ENCODE results near the gene GALT.

Gene GALT

DNA sequence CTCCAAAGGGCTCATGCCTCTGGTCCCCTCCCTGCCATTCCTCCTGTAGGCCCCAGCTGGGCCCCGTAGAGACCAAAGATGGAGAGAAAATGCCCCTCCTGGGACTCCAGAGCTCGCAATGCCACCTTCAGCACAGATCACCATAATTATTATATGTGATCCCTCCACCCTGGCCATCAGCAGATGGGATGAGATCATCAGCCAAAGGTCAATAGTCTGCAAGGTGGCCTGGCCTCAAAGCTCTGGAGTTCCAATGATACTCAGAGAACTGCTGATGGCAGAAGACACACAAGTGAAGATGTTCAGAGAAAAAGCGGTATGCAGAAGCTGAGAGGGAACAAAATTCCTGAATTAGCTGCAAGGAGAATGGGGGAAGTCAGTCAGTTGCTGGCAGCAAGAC lies 39.6 kb upstream of the GALT start:
- no peak overlapping the region for H3K4me3 ChIP-seq (ENCODE audit: control insufficient read depth, low read depth, low read length)
- TF ChIP-seq, protein P1, sequence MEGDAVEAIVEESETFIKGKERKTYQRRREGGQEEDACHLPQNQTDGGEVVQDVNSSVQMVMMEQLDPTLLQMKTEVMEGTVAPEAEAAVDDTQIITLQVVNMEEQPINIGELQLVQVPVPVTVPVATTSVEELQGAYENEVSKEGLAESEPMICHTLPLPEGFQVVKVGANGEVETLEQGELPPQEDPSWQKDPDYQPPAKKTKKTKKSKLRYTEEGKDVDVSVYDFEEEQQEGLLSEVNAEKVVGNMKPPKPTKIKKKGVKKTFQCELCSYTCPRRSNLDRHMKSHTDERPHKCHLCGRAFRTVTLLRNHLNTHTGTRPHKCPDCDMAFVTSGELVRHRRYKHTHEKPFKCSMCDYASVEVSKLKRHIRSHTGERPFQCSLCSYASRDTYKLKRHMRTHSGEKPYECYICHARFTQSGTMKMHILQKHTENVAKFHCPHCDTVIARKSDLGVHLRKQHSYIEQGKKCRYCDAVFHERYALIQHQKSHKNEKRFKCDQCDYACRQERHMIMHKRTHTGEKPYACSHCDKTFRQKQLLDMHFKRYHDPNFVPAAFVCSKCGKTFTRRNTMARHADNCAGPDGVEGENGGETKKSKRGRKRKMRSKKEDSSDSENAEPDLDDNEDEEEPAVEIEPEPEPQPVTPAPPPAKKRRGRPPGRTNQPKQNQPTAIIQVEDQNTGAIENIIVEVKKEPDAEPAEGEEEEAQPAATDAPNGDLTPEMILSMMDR (IDR thresholded peaks at IDR 0.05; ENCODE audit: control insufficient read depth, insufficient read depth, low read depth, low read length, missing control alignments), result no peak
- no peak for DNase-seq (ENCODE audit: low read depth)

DNA sequence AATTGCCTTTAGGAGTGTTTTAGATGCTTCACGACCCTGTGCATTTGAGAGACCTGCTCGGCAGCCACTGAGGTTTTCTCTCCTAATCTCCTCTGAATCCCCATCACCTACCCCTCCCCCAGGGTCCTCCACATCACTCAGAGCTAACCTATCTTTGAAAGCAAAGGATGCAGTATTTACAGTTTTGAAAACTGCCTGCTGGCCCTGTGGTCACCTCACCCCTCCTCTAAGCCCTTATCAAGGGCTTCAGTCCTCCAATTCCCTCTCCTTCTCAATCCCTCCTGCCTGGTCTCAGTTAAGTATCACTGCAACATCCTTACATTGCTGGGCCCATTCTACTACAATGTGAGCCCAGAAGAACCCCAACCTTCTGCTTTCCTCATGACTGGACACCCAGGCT lies 39.1 kb upstream of the GALT start:
- DNase-seq (ENCODE audit: low read depth), result no peak
- TF ChIP-seq, protein P1 (IDR thresholded peaks at IDR 0.05; ENCODE audit: control insufficient read depth, insufficient read depth, low read depth, low read length, missing control alignments), result no peak
- H3K4me3 ChIP-seq (ENCODE audit: control insufficient read depth, low read depth, low read length), result no peak overlapping the region

DNA sequence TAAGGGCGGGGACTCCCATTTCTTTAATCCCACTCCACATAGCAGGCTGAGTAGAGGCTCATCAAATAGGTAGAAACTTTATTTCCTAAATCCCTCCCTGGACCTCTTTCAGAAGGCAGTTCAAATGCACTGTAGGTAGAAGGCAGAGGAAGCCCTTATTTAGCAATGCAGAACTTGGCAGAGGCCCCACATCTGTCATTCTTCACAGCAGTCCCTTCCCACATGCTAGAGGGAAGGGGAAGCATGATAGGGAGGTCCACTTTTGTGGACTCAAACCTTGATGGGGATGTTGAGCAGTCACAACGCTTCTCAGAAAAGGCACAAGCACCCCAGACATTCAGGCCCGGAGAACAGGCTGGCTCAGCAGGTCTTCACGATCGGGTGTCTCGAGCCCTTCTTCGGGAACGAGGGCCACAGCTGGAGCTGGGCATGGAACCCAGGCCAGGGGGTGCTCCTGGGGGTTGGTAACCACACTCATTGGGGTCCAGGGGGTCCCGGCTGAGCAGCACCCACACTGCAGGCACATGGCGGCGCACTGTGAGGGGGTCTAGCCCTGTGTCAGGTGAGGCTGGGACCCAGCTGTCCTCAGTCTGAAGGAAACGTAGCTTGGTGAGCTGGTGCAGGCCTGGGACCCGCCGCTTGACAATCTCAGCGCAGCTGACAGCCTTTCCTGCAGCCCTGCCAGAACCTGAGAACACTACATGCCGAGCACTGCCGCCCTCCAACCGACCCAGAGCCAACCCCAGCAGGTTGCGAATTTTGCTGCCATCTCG lies 35.9 kb upstream of the GALT start:
- no peak overlapping the region for H3K4me3 ChIP-seq (ENCODE audit: control insufficient read depth, low read depth, low read length)
- DNase-seq (ENCODE audit: low read depth), result no peak
- TF ChIP-seq, protein P1 (IDR thresholded peaks at IDR 0.05; ENCODE audit: control insufficient read depth, insufficient read depth, low read depth, low read length, missing control alignments), result no peak

DNA sequence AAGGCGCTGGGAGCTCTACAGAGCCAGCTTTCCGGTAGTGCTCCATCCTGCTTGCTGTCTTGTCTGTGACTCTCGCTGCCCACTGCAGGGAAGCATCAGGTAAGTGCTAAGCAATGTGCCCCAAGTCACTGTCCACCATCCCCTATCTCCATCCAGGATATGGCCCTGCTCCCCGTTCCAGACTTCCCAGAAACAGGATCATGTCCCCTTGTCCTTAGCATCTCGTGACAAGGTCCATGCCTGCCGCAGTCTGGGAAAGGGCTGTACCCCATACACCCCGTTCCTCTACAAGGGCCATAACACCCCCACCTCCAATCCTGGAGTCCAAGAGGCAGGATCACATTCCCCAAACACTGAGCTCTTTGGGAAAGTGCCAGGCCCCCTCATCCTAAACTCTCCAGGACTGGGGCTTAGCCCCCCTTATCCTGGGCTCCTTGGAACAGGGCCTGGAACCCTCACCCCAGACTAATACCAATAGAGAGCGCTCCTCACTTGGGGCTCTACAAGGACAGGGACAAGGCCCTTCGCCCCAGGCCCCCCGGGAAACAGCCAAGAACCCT lies 35.1 kb upstream of the GALT start:
- TF ChIP-seq, protein P1 (IDR thresholded peaks at IDR 0.05; ENCODE audit: control insufficient read depth, insufficient read depth, low read depth, low read length, missing control alignments), result no peak
- DNase-seq (ENCODE audit: low read depth), result no peak
- peak overlapping the region; percentile 62 for H3K4me3 ChIP-seq (ENCODE audit: control insufficient read depth, low read depth, low read length)

DNA sequence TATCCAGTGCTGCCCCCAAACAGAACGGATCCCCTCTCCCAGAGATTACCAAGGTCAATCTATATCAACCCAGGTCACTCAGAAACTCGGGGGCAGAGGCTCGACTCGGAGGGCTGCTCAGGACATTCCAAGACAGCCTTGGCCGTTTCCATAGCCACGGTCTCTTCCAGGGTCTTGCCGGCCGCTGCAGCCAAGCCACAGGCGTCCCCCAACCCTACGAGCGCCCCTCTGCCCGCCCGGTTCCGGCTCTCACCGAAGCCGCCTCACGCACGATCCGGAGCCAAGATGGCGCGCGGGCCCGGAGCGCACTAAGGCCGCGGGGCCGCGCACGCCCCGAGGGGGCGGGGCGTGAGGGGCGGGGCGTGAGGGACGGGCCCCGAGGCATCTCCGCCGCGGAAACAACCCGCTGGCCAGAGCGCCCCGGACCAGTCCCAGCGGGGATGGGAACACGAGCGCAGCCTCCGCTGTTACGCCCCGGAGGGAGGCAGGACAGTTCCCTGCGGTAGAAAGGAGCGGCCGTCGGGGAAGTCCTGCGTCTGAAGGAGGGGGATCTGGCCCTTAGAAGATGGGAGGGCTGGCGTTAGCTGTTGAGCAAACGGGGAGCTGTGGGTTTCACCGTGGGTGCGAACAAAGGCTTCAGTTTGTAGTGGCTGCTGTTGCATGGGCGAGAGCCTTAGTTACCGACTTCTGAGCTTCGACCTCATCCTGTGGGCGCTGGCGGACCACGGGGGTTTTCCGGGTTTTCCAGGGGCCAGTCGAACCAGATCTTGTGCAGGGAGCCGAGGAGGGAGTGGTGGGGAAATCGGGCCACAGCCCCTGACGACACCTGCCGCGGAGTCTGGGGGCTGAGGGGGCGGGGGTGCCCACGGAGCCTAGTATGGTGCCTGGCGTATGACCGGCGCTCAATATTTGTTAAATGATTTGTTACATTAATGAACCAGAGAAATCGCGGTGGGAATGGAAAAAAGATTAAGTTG lies 34.4 kb upstream of the GALT start, which contains the start of gene RPP25L:
TSS of gene RPP25L (minus strand) at position 287 of the 977 bp plus-strand sequence. CDS start 801 bp downstream, outside the sequence.
- DNase-seq (ENCODE audit: low read depth), result peak; percentile 29
- TF ChIP-seq, protein P1 (IDR thresholded peaks at IDR 0.05; ENCODE audit: control insufficient read depth, insufficient read depth, low read depth, low read length, missing control alignments), result no peak
- peak within 1 kb of the TSS; percentile 62 for H3K4me3 ChIP-seq (ENCODE audit: control insufficient read depth, low read depth, low read length)

DNA sequence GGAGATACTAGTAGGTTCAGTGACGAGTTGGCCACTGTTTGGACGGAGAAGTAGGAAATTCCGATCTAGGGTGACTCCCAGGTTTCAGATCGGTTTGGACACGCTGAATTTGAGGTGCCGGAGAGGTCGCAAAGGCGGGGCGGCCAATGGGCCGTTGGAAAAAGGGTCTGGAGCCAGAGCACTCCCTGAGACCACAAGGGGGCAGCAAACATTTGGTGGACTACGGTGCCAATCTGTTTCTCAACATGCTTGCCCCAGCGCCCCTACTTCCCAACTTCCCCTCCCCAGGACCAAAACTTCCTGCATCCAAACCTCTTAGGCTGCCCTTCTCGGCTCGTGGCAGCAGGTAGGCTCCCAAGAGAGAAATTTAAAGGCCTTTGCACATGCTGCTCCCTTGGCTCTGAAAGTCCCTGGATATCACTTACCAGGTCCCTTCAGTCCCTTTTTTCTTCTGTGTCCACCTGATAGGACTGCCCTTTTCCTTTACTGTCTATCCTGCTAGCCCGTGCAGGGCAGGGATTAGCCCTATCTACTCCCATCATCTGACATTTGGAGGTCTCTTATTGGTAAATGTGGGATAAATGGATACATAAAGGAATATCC lies 33.6 kb upstream of the GALT start:
- TF ChIP-seq, protein P1 (IDR thresholded peaks at IDR 0.05; ENCODE audit: control insufficient read depth, insufficient read depth, low read depth, low read length, missing control alignments), result peak; percentile 89
- DNase-seq (ENCODE audit: low read depth), result peak; percentile 23
- peak overlapping the region; percentile 62 for H3K4me3 ChIP-seq (ENCODE audit: control insufficient read depth, low read depth, low read length)

All from AG09309 (cell line).